ENCODE measurements around the gene TANK. TPM values are rescaled to one million over a fixed set of nuclear protein-coding genes. Genes with fewer than 3 reads are reported as not detected.

Gene TANK
- total RNA-seq, 1 donor from 2014 or later: 114 TPM

- DNase-seq: peak; percentile 69
Observed at GRCh38 chr2:161134547-161135518, 25.4 kb upstream of the TANK start.

GRCh38 chr2:161135951-161136593 lies 24.2 kb upstream of the TANK start:
- DNase-seq: peak; percentile 30

GRCh38 chr2:161136696-161137324 lies 23.4 kb upstream of the TANK start:
- peak; percentile 88 for DNase-seq

GRCh38 chr2:161138429-161138828 lies 21.8 kb upstream of the TANK start:
- DNase-seq: peak; percentile 10

- DNase-seq: peak; percentile 48
Observed at GRCh38 chr2:161139098-161139987, 20.9 kb upstream of the TANK start.

GRCh38 chr2:161141033-161141432 lies 19.2 kb upstream of the TANK start:
- no peak for DNase-seq

GRCh38 chr2:161146209-161146775 lies 13.9 kb upstream of the TANK start:
- DNase-seq: no peak

GRCh38 chr2:161146996-161147395 lies 13.2 kb upstream of the TANK start:
- DNase-seq: no peak

GRCh38 chr2:161147856-161148255 lies 12.4 kb upstream of the TANK start:
- no peak for DNase-seq

GRCh38 chr2:161150704-161151103 lies 9.5 kb upstream of the TANK start:
- DNase-seq: no peak

- DNase-seq: no peak
Observed at GRCh38 chr2:161152302-161152701, 7.9 kb upstream of the TANK start.

- no peak for DNase-seq
Observed at GRCh38 chr2:161158882-161159281, 1.3 kb upstream of the TANK start.

- DNase-seq: no peak
Observed at GRCh38 chr2:161159456-161160225, 587 bp upstream of the TANK start.

- peak; percentile 24 for DNase-seq
Observed at GRCh38 chr2:161161074-161161706, 962 bp downstream of the TANK start.

GRCh38 chr2:161163440-161163839 lies 3.2 kb downstream of the TANK start:
- DNase-seq: no peak

GRCh38 chr2:161164161-161164560 lies 3.9 kb downstream of the TANK start:
- DNase-seq: no peak

- no peak for DNase-seq
Observed at GRCh38 chr2:161165266-161165665, 5.0 kb downstream of the TANK start.

GRCh38 chr2:161165811-161166210 lies 5.6 kb downstream of the TANK start:
- DNase-seq: no peak

- DNase-seq: no peak
Observed at GRCh38 chr2:161166538-161167409, 6.5 kb downstream of the TANK start.

GRCh38 chr2:161169335-161169734 lies 9.1 kb downstream of the TANK start:
- DNase-seq: no peak

Measured in dermis blood vessel endothelial cell (primary cell).